ENCODE results near the gene FAM162B.

DNA sequence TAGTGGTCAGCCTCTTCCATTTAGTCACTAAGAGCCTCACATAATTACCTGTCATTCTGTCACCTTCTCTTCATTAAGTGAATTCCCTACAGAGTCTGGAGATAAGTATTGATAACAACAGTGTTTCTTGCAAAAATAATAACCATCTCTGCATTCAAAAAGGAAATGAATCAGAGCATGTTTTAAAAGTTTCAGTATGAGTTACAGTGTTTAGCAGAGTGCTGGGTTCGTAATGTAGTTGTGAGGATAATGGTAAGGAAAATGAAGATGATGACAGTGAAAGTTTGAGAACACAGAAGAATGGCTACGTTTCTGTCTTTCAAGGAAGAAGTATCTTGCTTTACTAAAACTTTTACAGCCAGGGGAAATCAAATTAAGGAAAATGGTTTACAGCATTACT lies 32.1 kb upstream of the FAM162B start:
- TF ChIP-seq, protein P1, sequence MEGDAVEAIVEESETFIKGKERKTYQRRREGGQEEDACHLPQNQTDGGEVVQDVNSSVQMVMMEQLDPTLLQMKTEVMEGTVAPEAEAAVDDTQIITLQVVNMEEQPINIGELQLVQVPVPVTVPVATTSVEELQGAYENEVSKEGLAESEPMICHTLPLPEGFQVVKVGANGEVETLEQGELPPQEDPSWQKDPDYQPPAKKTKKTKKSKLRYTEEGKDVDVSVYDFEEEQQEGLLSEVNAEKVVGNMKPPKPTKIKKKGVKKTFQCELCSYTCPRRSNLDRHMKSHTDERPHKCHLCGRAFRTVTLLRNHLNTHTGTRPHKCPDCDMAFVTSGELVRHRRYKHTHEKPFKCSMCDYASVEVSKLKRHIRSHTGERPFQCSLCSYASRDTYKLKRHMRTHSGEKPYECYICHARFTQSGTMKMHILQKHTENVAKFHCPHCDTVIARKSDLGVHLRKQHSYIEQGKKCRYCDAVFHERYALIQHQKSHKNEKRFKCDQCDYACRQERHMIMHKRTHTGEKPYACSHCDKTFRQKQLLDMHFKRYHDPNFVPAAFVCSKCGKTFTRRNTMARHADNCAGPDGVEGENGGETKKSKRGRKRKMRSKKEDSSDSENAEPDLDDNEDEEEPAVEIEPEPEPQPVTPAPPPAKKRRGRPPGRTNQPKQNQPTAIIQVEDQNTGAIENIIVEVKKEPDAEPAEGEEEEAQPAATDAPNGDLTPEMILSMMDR (IDR thresholded peaks at IDR 0.05; ENCODE audit: borderline replicate concordance, extremely low read depth, low read length, poor library complexity, severe bottlenecking) = no peak
- no peak for TF ChIP-seq EZH2 (IDR thresholded peaks at IDR 0.05; ENCODE audit: borderline replicate concordance, low read depth, low read length, severe bottlenecking)
